Endothelial cell of umbilical vein (primary cell): ENCODE results near the gene EPB42. TPM values are rescaled to one million over a fixed set of nuclear protein-coding genes. Genes with fewer than 3 reads are reported as not detected.

Experiments used
- BruUV-seq: library from RNA; stranded (reverse); fragments of 400-500 nt; replicated peaks from 2 replicates; lab custom pipeline; 2021; lab: Mats Ljungman, UMichigan
- CTCF ChIA-PET: fragments of 300-600, 350-600 bp; sonication (Branson Sonifier 250); formaldehyde crosslinking; loops from one replicate; lab custom pipeline; 2021; ENCODE audit warnings: antibody characterized with exemption, inconsistent platforms; lab: Charles Lee
- POLR2A ChIA-PET: fragments of 300-600, 350-600 bp; sonication (Branson Sonifier 250); formaldehyde crosslinking; loops from one replicate; lab custom pipeline; 2021; ENCODE audit warnings: antibody characterized with exemption, inconsistent platforms; lab: Charles Lee
- DNase-seq: peaks from one replicate; pipeline ENCODE4 v3.0.0-alpha.2; 2011; ENCODE audit warnings: low read depth, low spot score
- FAIRE-seq: peaks from 2 replicates; lab custom pipeline; 2011; peaks lifted over from hg19 to GRCh38; lab: Jason Lieb, UNC
- H2AFZ ChIP-seq: 2 replicates; pipeline ENCODE4 v1.6.0; 2012; ENCODE audit warnings: low read depth, low read length, control low read depth, inconsistent platforms
- H3K27ac ChIP-seq: 2 replicates; pipeline ENCODE4 v1.5.1; 2011; ENCODE audit warnings: low read depth, mild to moderate bottlenecking, control low read depth, low read length, moderate library complexity; ENCODE audit not compliant: insufficient read depth
- H3K27me3 ChIP-seq, 2 experiments: 2 replicates each; pipeline versions ENCODE4 v1.6.0 to v1.6.1; 2011; ENCODE audit warnings: low read length in 2 of 2, mixed read lengths in 1 of 2; ENCODE audit not compliant: control insufficient read depth in 2 of 2, insufficient read depth in 2 of 2
- H3K36me3 ChIP-seq, 2 experiments: 2 replicates in 1 of 2; 3 replicates in 1 of 2; pipeline ENCODE4 v1.5.1; 2011; ENCODE audit warnings: low read length in 2 of 2, mild to moderate bottlenecking in 1 of 2, moderate library complexity in 1 of 2; ENCODE audit not compliant: control insufficient read depth in 2 of 2, insufficient read depth in 2 of 2; ENCODE audit errors: extremely low read depth in 1 of 2
- H3K4me1 ChIP-seq: 3 replicates; pipeline ENCODE4 v1.5.1; 2011; ENCODE audit warnings: mild to moderate bottlenecking, low read length; ENCODE audit not compliant: control insufficient read depth, insufficient read depth; ENCODE audit errors: extremely low read depth
- H3K4me2 ChIP-seq: 2 replicates; pipeline ENCODE4 v1.6.1; 2011; ENCODE audit warnings: low read length, control low read depth, mixed read lengths; ENCODE audit not compliant: insufficient read depth
- H3K4me3 ChIP-seq, 3 experiments: fragments of 200-600 bp in 1 of 3; sonication (generic), shearing (Covaris generic) in 1 of 3; replicated peaks in 1 of 3; 2 replicates each; pipeline ENCODE4 v1.5.1; 2011 to 2016; ENCODE audit warnings: control low read depth in 3 of 3, low read length in 3 of 3, mild to moderate bottlenecking in 2 of 3, inconsistent platforms in 1 of 3, low read depth in 1 of 3, moderate library complexity in 1 of 3; ENCODE audit not compliant: insufficient read depth in 1 of 3
- H3K79me2 ChIP-seq: 2 replicates; pipeline ENCODE4 v1.6.0; 2012; ENCODE audit warnings: low read length, inconsistent platforms; ENCODE audit not compliant: control insufficient read depth, insufficient read depth
- H3K9ac ChIP-seq: replicated peaks from 2 replicates; pipeline ENCODE3; 2011; ENCODE audit warnings: low read length, control low read depth; ENCODE audit not compliant: insufficient read depth; ENCODE audit errors: extremely low read depth
- H3K9me1 ChIP-seq: replicated peaks from 3 replicates; pipeline ENCODE4 v1.6.0; 2011; ENCODE audit warnings: mild to moderate bottlenecking, low read length; ENCODE audit not compliant: control insufficient read depth, insufficient read depth; ENCODE audit errors: extremely low read depth
- H3K9me3 ChIP-seq: replicated peaks from 2 replicates; pipeline ENCODE4 v1.5.1; 2012; ENCODE audit warnings: low read length, inconsistent platforms; ENCODE audit not compliant: control insufficient read depth, insufficient read depth
- H4K20me1 ChIP-seq: replicated peaks from 2 replicates; pipeline ENCODE3; 2011; ENCODE audit warnings: mild to moderate bottlenecking, low read length; ENCODE audit not compliant: control insufficient read depth, insufficient read depth; ENCODE audit errors: extremely low read depth
- EZH2 ChIP-seq: IDR thresholded peaks from 2 replicates; pipeline ENCODE4 v1.6.1; 2012; ENCODE audit warnings: borderline replicate concordance, low read depth, mild to moderate bottlenecking, moderate library complexity, low read length, inconsistent platforms; ENCODE audit not compliant: severe bottlenecking
- FOS ChIP-seq: IDR thresholded peaks from 2 replicates; pipeline ENCODE4 v1.6.1; 2011; ENCODE audit warnings: mild to moderate bottlenecking, low read length, moderate library complexity, borderline replicate concordance; ENCODE audit not compliant: insufficient read depth
- GATA2 ChIP-seq: IDR thresholded peaks from 2 replicates; pipeline ENCODE4 v1.7.0; 2011; ENCODE audit warnings: low read depth, mild to moderate bottlenecking, moderate library complexity, mixed read lengths, low read length; ENCODE audit not compliant: insufficient read length, insufficient read depth
- JUN ChIP-seq: IDR thresholded peaks from 2 replicates; pipeline ENCODE4 v1.6.1; 2011; ENCODE audit warnings: borderline replicate concordance, low read depth; ENCODE audit not compliant: insufficient read length, insufficient read depth
- MYC ChIP-seq: IDR thresholded peaks from one replicate; pipeline ENCODE4 v1.6.1; 2011; ENCODE audit warnings: mild to moderate bottlenecking, low read depth, low read length
- POLR2A ChIP-seq: IDR thresholded peaks from 2 replicates; pipeline ENCODE4 v1.6.1; 2012; ENCODE audit warnings: low read depth, mild to moderate bottlenecking, control low read depth, low read length
- dilution Hi-C: fragments of 300-500 bp; cut with MboI; formaldehyde crosslinking; loops from one replicate; pipeline ENCODE4 v1.15.0; 2019; ENCODE audit warnings: low sequenced_read_pairs; ENCODE audit not compliant: extremely low pct_ligation_motif_present
- intact Hi-C: fragments of 100-400 bp; cut with micrococcal nuclease; formaldehyde crosslinking; loops from one replicate; pipeline ENCODE4 v1.10.0; 2022
- polyA plus RNA-seq, 4 experiments: library from polyadenylated mRNA; depleted of rRNA in 3 of 4; stranded (reverse) in 3 of 4; unstranded in 1 of 4; fragments of >200 nt; gene quantifications; 2 replicates each; pipeline versions ENCODE4 v1.2.1 to v1.2.3, GENCODE V29; 2011 to 2012; ENCODE audit warnings: missing spikeins in 1 of 4
- total RNA-seq: library from RNA; stranded (reverse); gene quantifications from 2 replicates; pipeline ENCODE4 v1.2.3, GENCODE V29; 2021

EPB42 gene
- total and polyA plus RNA-seq, 2 donors (not counting 3 experiments of a cell fraction or from before 2014, with no cell fraction given) = not detected

GRCh38 chr15:43209059-43209824 lies 11.6 kb downstream of the EPB42 start:
- H3K36me3 ChIP-seq = no peaks in the 10 kb centered on the region
- H3K4me3 ChIP-seq = no peak overlapping the region
- H3K9ac ChIP-seq = no peak overlapping the region
- H3K4me1 ChIP-seq = no peaks in the 10 kb centered on the region
- no peaks in the 10 kb centered on the region for H3K9me3 ChIP-seq
- no peak for TF ChIP-seq JUN
- TF ChIP-seq EZH2 = no peak
- no peak for TF ChIP-seq FOS
- TF ChIP-seq GATA2 = no peak
- TF ChIP-seq POLR2A = no peak
- TF ChIP-seq MYC = no peak
- H4K20me1 ChIP-seq = no peaks in the 10 kb centered on the region
- no peak overlapping the region for H2AFZ ChIP-seq
- FAIRE-seq (no peak), DNase-seq (no peak)
- H3K79me2 ChIP-seq = no peaks in the 10 kb centered on the region
- H3K27me3 ChIP-seq = peaks cover 9 to 23% of the 10 kb centered on the region in 2 experiments
- H3K4me2 ChIP-seq = no peak overlapping the region
- no peak overlapping the region for H3K27ac ChIP-seq
- ChIA-PET CTCF (interaction anchor here (0.6 to 3.0 kb wide), 5 partner anchors 16 to 78 kb away, joined by 3 to 40 read pairs (median 5); partner anchors contain the start of gene CCNDBP1), POLR2A (no interaction called here)
- no peaks in the 10 kb centered on the region for H3K9me1 ChIP-seq
- intact Hi-C loops (loop anchor here (10.0 kb wide), 1 partner anchor 504 kb away; no protein-coding TSS in a partner anchor), dilution Hi-C loops (no loop called here)
- no TSS peak for BruUV-seq
